Suprapubic skin (tissue), 4 donors: ENCODE measurements around the gene PHF21A. TPM values are rescaled to one million over a fixed set of nuclear protein-coding genes. Genes with fewer than 3 reads are reported as not detected.

Experiments
- DNase-seq, 2 donors: peaks; one replicate each; pipeline ENCODE4 v3.0.0-alpha.2; 2019; ENCODE audit warnings: low spot score in 2 of 2
- H3K27ac ChIP-seq: fragments of 200-600 bp; sonication (generic); one replicate; pipeline ENCODE4 v1.5.1; 2019
- H3K27me3 ChIP-seq: fragments of 200-600 bp; sonication (generic); one replicate; pipeline ENCODE4 v1.5.1; 2019
- H3K36me3 ChIP-seq: fragments of 200-600 bp; sonication (generic); one replicate; pipeline ENCODE4 v1.5.1; 2019
- H3K4me1 ChIP-seq: fragments of 200-600 bp; sonication (generic); one replicate; pipeline ENCODE4 v1.5.1; 2019
- H3K4me3 ChIP-seq: fragments of 200-600 bp; sonication (generic); one replicate; pipeline ENCODE4 v1.5.1; 2019; ENCODE audit warnings: mild to moderate bottlenecking
- H3K9me3 ChIP-seq: fragments of 200-600 bp; sonication (generic); one replicate; pipeline ENCODE4 v1.5.1; 2019
- EP300 ChIP-seq: sonication (generic); formaldehyde crosslinking; IDR thresholded peaks from one replicate; pipeline ENCODE4 v1.6.1; 2017; ENCODE audit warnings: antibody characterized with exemption
- POLR2A ChIP-seq, 2 donors: fragments of 450-650 bp; IDR thresholded peaks; one replicate each; pipeline ENCODE4 v1.6.1; 2017; ENCODE audit warnings: antibody characterized with exemption in 2 of 2, mild to moderate bottlenecking in 2 of 2, moderate library complexity in 2 of 2
- POLR2AphosphoS5 ChIP-seq, 3 donors: sonication (generic); formaldehyde crosslinking; IDR thresholded peaks; one replicate each; pipeline ENCODE4 v1.6.1; 2017; ENCODE audit warnings: antibody characterized with exemption in 3 of 3
- WGBS: methylation state at CpG from one replicate; pipeline ENCODE4 v1.1.5; 2018; 5-methylcytosine and 5-hydroxymethylcytosine counted together
- total RNA-seq, 4 donors: library from RNA; depleted of rRNA; stranded (reverse); fragments of >200 nt; gene quantifications; one replicate each; pipeline ENCODE4 v1.1.0, GENCODE V29; 2016
- TF ChIP-seq, protein P1 (sequence below), 2 donors: fragments of 200-600 bp in 1 of 2; fragments of 450-650 bp in 1 of 2; sonication (generic) in 1 of 2; IDR thresholded peaks; one replicate each; pipeline ENCODE4 v1.5.1; 2016 to 2019; ENCODE audit warnings: antibody characterized with exemption in 2 of 2, mild to moderate bottlenecking in 1 of 2, moderate library complexity in 1 of 2

Gene PHF21A
- total RNA-seq, 4 donors from 2014 or later, result 15.1 to 89.2 (median 26.6) TPM

DNA sequence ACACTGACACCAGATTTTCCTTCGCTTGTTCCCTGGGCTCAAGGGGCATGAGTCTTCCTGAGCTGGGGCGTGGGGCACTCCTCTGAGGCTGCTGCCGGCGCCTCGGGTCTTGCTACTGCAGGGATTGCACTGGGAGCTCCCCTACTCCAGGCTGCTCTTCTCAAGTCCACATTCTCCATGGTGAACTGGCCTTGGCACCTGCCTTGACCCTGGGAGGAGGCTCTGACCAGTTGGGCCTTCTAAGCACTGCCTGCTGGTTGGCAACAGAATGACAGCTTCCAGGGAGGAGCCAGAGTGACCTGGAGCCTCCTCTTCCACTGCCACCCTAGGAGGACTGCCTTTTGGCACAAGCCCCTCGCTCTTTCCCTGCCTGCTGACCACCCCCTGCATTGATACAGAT is 223.7 kb downstream of the PHF21A start:
- no peak for DNase-seq
- no peak overlapping the region for H3K4me3 ChIP-seq
- peaks cover 3% of the 10 kb centered on the region for H3K27me3 ChIP-seq
- TF ChIP-seq, protein P1, sequence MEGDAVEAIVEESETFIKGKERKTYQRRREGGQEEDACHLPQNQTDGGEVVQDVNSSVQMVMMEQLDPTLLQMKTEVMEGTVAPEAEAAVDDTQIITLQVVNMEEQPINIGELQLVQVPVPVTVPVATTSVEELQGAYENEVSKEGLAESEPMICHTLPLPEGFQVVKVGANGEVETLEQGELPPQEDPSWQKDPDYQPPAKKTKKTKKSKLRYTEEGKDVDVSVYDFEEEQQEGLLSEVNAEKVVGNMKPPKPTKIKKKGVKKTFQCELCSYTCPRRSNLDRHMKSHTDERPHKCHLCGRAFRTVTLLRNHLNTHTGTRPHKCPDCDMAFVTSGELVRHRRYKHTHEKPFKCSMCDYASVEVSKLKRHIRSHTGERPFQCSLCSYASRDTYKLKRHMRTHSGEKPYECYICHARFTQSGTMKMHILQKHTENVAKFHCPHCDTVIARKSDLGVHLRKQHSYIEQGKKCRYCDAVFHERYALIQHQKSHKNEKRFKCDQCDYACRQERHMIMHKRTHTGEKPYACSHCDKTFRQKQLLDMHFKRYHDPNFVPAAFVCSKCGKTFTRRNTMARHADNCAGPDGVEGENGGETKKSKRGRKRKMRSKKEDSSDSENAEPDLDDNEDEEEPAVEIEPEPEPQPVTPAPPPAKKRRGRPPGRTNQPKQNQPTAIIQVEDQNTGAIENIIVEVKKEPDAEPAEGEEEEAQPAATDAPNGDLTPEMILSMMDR (IDR thresholded peaks at IDR 0.05), result no peak
- TF ChIP-seq POLR2AphosphoS5 (IDR thresholded peaks at IDR 0.05) (no peak), EP300 (no peak), POLR2A (IDR thresholded peaks at IDR 0.05) (no peak)
- H3K4me1 ChIP-seq, result peaks cover 20% of the 10 kb centered on the region
- H3K36me3 ChIP-seq, result no peaks in the 10 kb centered on the region
- no peak overlapping the region for H3K27ac ChIP-seq
- WGBS, result 89% methylated on average over 2 of the region's 6 CpGs
- H3K9me3 ChIP-seq, result no peaks in the 10 kb centered on the region

DNA sequence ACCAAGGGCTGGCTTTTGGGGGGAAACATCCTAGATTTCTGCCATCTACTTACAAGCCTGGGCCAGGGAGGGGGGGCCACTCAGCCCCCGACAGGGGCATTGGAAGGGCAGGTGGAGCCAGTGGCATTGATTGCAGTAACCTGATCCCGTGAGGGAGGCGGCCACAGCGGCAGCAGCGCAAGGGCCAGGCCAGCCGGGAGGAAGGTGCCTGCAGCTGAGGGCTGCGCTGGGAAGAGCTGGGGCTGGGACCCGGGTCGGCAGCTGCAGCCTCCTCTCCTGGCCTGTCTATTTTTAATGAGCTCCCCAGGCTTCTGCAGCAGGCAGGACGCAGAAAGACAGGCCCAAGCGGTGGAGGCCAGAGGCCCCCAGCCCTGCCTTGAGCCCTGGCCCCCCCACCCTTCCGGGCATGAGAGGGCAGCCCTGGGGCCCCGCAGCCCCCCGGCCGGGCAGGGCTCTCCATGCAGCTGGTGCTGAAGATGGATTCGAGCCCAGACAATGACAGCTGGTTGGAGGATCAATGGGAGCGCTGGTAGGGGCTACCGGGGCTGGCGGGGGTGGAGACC is 224.8 kb downstream of the PHF21A start:
- WGBS, result 24% methylated on average over 12 of the region's 19 CpGs
- Histone ChIP-seq H3K27ac (no peak overlapping the region), H3K27me3 (peaks cover 3% of the 10 kb centered on the region)

DNA sequence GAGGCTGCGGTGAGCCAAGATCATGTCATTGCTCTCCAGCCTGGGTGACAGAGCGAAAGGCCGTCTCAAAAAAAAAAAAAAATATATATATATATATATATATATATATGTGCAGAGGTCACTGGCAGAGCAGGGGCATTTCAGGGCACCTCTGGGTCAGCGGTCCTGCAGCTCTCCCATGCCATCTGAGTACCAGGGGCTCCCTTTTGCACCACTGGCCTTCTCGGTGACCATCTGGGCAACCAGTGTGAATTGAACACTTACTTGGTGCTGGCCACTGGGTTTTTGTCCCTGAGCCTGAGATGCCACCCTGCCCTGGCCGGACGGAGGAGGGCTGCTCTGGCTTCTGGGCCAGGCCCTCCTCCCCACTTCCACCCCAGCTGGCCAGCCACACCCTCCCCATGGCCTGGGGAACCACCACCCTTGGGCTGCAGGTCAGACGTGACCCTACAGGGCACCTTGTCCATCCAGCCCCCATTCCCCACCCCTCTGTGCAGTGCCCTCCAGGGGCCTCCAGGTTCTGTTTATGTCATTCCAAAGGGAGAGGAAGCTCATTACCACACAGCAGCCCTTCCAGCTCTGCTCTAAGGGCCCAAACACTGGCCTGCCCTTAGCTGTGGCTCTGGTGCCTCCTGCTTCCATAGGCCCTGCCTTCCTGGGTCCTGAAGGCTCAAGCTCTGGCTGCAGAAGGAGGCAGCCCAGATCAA is 225.5 kb downstream of the PHF21A start:
- no peak overlapping the region for H3K27ac ChIP-seq
- H3K4me3 ChIP-seq, result no peak overlapping the region
- 91% methylated on average over 8 of the region's 8 CpGs for WGBS
- peaks cover 3% of the 10 kb centered on the region for H3K27me3 ChIP-seq
- H3K9me3 ChIP-seq, result no peaks in the 10 kb centered on the region
- peaks cover 15% of the 10 kb centered on the region for H3K4me1 ChIP-seq
- TF ChIP-seq POLR2A (IDR thresholded peaks at IDR 0.05), result no peak
- TF ChIP-seq POLR2AphosphoS5 (IDR thresholded peaks at IDR 0.05), result no peak
- TF ChIP-seq, protein P1 (IDR thresholded peaks at IDR 0.05), result no peak
- no peak for TF ChIP-seq EP300
- no peak for DNase-seq
- no peaks in the 10 kb centered on the region for H3K36me3 ChIP-seq

More for the DNA sequence above, 224.8 kb downstream of the PHF21A start:
- no peak for DNase-seq
- Histone ChIP-seq H3K4me1 (peaks cover 20% of the 10 kb centered on the region), H3K36me3 (no peaks in the 10 kb centered on the region), H3K4me3 (no peak overlapping the region), H3K9me3 (no peaks in the 10 kb centered on the region)
- TF ChIP-seq, protein P1 (IDR thresholded peaks at IDR 0.05), result no peak

DNA sequence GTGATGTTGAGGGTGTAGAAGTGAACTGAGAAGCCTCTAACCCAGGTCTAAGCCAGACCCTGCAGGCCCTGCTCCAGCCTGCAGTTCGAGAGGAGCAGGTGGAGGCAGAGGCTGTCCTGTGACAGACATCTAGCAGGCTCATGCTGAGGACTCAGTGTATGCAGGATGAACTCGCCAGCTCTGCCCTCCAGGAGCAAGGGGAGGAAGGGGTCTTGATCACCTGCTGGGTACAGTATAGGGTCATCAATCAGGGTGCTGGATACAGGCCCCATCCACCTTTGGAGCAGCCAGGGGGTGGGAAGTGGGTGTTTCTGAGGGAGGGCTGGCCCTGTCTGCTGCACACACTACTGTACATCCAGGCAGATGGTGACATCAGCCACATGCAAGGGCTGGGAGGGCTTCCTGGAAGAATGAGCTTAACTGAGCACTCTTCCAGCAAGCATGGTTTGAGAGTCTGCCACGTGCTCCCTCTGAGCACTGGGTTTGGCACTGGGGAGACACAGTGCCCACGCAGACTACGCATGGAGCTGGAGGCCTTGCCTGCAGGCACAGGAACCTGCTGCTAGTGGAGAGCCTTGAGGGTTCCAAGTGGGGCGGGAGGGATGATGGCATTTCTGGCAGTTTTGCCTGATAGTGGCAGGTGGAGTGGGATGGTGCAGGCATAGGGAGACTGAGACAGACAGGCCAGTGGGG is 226.6 kb downstream of the PHF21A start:
- Histone ChIP-seq H3K4me3 (no peak overlapping the region), H3K36me3 (no peaks in the 10 kb centered on the region), H3K27ac (no peak overlapping the region), H3K9me3 (no peaks in the 10 kb centered on the region), H3K4me1 (peaks cover 8% of the 10 kb centered on the region), H3K27me3 (peaks cover 3% of the 10 kb centered on the region)
- WGBS, result 82% methylated on average over 6 of the region's 6 CpGs
- no peak for TF ChIP-seq POLR2AphosphoS5 (IDR thresholded peaks at IDR 0.05)
- TF ChIP-seq, protein P1 (IDR thresholded peaks at IDR 0.05), result no peak
- TF ChIP-seq EP300, result no peak
- TF ChIP-seq POLR2A (IDR thresholded peaks at IDR 0.05), result no peak
- DNase-seq, result no peak

DNA sequence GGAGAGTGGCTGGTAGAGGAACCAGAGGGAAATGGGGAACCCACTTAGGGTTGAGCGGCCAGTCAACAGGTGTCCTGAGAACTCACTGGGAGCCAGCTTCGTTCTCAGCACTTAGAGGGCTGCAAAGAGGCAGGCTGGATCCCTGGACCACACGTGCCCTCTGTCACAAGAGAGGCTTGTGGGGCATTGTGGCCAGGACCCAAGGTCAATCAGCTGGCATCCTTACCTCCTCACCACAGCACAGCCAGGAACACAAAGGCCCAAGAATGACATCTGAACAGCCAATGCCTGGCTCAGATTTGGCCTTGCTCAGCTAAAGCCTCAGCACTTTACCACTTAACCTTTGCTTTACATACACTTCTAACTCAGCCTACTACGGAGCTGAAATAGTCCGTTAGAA is 228.4 kb downstream of the PHF21A start:
- Histone ChIP-seq H3K27me3 (peaks cover 3% of the 10 kb centered on the region), H3K27ac (no peak overlapping the region), H3K4me3 (no peak overlapping the region), H3K9me3 (no peaks in the 10 kb centered on the region), H3K4me1 (no peaks in the 10 kb centered on the region), H3K36me3 (no peaks in the 10 kb centered on the region)
- DNase-seq, result no peak
- 75% methylated on average over 5 of the region's 5 CpGs for WGBS
- TF ChIP-seq POLR2AphosphoS5 (IDR thresholded peaks at IDR 0.05), result no peak
- no peak for TF ChIP-seq EP300
- TF ChIP-seq POLR2A (IDR thresholded peaks at IDR 0.05), result no peak
- TF ChIP-seq, protein P1 (IDR thresholded peaks at IDR 0.05), result no peak
